HL-60/S4 treated with phorbol 12-myristate 13-acetate at 8.2 ng/mL for 4 days and 3 days (cell line): Measurements from ENCODE around the gene ELP1.
"Not testable (repeated sequence)": the region's sequence is repeated elsewhere in the genome, so short reads cannot be mapped to it uniquely, and the experiment has no call there.

Experiments used
- in situ Hi-C: fragments of 300-500 bp; cut with MboI; formaldehyde crosslinking; loops from 2 replicates; pipeline ENCODE4 v1.15.0; 2022; ENCODE audit warnings: low sequenced_read_pairs

Gene ELP1

GRCh38 chr9:108857572-108857971, 76.4 kb downstream of the ELP1 start:
- in situ Hi-C loops, result no loop called here

- in situ Hi-C loops, result no loop called here
Observed at GRCh38 chr9:108855888-108856287, 78.0 kb downstream of the ELP1 start, which contains the start of gene ACTL7B. TSS of gene ACTL7B (minus strand) at chr9:108855986. CDS start at chr9:108855930, 56 bp downstream.

- in situ Hi-C loops, result no loop called here
Observed at GRCh38 chr9:108855529-108855886, 78.4 kb downstream of the ELP1 start.

GRCh38 chr9:108854641-108855528, 79.0 kb downstream of the ELP1 start:
- in situ Hi-C loops, result no loop called here

GRCh38 chr9:108854094-108854493, 79.8 kb downstream of the ELP1 start:
- in situ Hi-C loops, result no loop called here

GRCh38 chr9:108852079-108852478, 81.8 kb downstream of the ELP1 start:
- in situ Hi-C loops, result no loop called here

- in situ Hi-C loops, result no loop called here
Observed at GRCh38 chr9:108851138-108851537, 82.8 kb downstream of the ELP1 start.

GRCh38 chr9:108850293-108850897, 83.5 kb downstream of the ELP1 start:
- in situ Hi-C loops, result no loop called here

- in situ Hi-C loops, result not testable (repeated sequence)
Observed at GRCh38 chr9:108848296-108848695, 85.6 kb downstream of the ELP1 start.

GRCh38 chr9:108845947-108846346, 88.0 kb downstream of the ELP1 start:
- in situ Hi-C loops, result no loop called here

GRCh38 chr9:108845507-108845906, 88.4 kb downstream of the ELP1 start:
- in situ Hi-C loops, result no loop called here

GRCh38 chr9:108844856-108845255, 89.1 kb downstream of the ELP1 start:
- in situ Hi-C loops, result no loop called here

- in situ Hi-C loops, result no loop called here
Observed at GRCh38 chr9:108844391-108844790, 89.5 kb downstream of the ELP1 start.

GRCh38 chr9:108842610-108843295, 91.2 kb downstream of the ELP1 start:
- in situ Hi-C loops, result no loop called here

GRCh38 chr9:108839561-108839960, 94.4 kb downstream of the ELP1 start:
- in situ Hi-C loops, result not testable (repeated sequence)

GRCh38 chr9:108838017-108838416, 95.9 kb downstream of the ELP1 start:
- in situ Hi-C loops, result no loop called here

- in situ Hi-C loops, result no loop called here
Observed at GRCh38 chr9:108837530-108837929, 96.4 kb downstream of the ELP1 start.

- in situ Hi-C loops, result no loop called here
Observed at GRCh38 chr9:108836781-108837180, 97.1 kb downstream of the ELP1 start.

- in situ Hi-C loops, result no loop called here
Observed at GRCh38 chr9:108836319-108836718, 97.6 kb downstream of the ELP1 start.

- in situ Hi-C loops, result no loop called here
Observed at GRCh38 chr9:108835831-108836230, 98.1 kb downstream of the ELP1 start.

GRCh38 chr9:108834959-108835665, 98.8 kb downstream of the ELP1 start:
- in situ Hi-C loops, result no loop called here
